SIG-M5 treated with dmso at 0.1 percent for 504 hours (cell line): ENCODE results near the gene OR1F1.

Source experiments
- DNase-seq: peaks from one replicate; lab custom pipeline; 2025; ENCODE audit not compliant: unreplicated experiment; lab: John Stamatoyannopoulos, UW

The OR1F1 gene

DNA sequence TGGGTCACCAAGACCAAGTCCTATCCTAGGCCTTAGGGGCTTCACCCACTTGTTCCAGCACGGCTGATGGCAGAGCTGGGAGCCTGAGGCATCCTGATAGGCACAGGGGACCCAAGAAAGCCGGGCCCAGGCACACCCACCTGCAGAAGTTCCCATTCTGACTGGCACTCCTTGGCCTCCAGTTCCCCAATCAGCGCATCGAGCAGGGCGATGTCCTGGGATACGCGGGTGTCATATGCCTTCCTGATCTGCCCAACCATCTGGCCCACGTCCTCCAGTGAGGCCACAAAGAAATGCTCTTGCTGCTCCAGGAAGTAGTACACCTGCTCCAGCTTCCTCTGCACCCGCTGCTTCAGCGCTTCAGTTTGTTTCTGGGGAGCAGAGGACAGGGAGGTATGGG, 58.9 kb downstream of the OR1F1 start:
- no peak for DNase-seq

DNA sequence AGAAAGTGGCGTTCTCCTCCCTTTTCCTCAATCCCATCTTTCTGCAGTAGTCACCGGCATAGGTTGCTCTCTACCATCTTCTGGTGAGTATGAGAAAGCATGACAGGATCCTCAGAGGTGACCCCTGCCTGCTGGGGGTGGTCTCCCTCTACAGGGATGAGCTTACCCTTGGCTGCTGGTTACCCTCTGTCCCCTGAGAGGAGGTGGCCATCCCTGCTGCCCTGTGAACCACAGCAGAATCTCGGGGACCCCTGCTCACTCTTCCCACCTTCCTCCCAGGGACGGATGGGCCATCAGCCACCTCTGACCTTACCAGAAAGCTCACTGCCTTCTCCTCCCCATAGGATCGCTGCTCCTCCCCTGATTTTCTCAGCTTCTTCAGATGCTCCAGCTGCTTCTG, 60.6 kb downstream of the OR1F1 start:
- DNase-seq, result no peak

DNA sequence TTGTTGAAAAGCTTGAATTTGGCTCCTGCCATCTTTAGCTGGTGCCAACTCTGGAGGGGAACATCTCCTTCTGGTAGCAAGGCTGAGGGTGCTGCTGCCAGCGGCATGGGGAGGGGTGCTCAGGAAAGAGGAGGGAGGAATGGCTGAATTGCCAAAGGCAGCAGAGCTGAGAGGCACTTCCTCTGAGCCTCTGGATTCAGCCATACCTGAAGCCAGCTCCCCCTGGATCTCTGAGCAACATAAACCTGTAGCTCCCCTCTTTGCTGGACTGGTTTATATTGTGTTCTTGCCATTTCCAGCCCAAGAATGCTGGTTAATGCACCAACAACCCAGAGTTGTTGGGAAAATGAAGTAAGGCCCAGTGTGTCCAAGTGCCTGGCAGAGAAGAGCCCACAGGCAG, 61.0 kb downstream of the OR1F1 start:
- no peak for DNase-seq

DNA sequence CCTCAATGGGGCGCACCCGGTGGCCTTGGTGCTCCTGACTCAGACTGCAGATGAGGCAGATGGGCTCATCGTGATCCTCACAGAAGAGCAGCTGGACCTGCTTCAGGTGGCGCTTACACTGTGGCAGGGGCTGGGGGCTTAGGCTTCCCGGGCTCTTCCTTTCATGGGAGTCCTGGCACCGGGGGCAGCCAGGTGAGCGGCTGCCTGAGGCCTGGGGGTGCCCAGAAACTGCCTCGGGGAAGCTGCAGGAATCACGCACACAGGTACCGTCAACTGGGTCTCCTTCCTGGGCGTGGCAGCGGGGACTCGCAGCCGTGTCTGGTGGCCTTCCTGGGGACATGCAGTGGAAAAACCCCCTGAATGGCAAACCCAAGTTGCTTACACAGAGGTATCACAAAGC, 61.4 kb downstream of the OR1F1 start:
- DNase-seq, result no peak

DNA sequence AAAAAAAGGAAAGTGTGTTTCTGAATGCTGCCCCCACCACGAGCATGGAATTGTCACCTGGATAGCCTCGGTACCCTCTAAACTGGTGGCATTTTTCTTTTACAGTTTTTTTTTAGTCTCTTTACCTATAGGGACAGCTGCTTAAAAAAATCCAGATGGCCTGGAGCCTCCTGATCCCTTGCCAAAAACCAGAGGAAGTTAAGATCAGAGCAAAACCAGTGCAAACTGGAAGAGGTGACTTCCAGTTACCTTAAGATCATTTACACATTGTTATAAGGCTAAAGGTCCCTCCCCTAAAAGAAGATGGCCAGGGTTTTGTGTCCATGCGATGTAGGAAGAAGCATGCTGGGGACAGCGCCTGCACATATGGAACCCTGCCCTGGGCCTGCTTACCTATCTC, 65.0 kb downstream of the OR1F1 start:
- DNase-seq, result no peak

DNA sequence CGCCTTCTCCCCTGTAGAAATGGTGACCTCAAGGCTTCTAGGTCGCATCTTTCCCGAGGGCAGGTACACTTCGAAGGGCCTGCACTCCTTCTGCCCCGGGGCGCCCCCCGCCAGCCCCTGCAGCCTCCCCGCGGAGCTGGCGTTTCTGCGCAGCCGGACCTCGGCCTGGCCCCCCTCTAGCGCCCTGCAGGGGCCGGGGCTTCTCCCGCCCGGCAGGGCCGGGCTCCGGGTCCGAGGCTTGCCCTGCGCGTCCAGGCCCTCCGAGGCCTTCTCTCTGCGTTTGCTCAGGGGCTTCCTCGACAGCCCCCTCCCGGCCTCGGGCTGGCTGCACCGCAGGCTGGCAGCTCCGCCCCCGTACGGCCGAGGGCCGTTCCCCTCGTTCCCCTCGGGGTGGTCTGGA, 66.3 kb downstream of the OR1F1 start:
- no peak for DNase-seq
